Gastroesophageal sphincter (tissue), 3 donors: ENCODE measurements around the gene CCDC93.

Experiments
- POLR2A ChIP-seq, 2 donors: fragments of 450-650 bp; IDR thresholded peaks; one replicate each; pipeline ENCODE4 v1.6.1; 2017; ENCODE audit warnings: antibody characterized with exemption in 2 of 2, mild to moderate bottlenecking in 2 of 2, moderate library complexity in 1 of 2
- POLR2AphosphoS5 ChIP-seq: sonication (generic); formaldehyde crosslinking; IDR thresholded peaks from one replicate; pipeline ENCODE4 v1.6.1; 2017; ENCODE audit warnings: antibody characterized with exemption
- TF ChIP-seq, protein P1 (sequence below), 4 experiments: fragments of 200-600 bp in 2 of 4; fragments of 450-650 bp in 2 of 4; sonication (generic) in 1 of 4; IDR thresholded peaks; one replicate each; pipeline ENCODE4 v1.5.1; 2017 to 2019; ENCODE audit warnings: antibody characterized with exemption in 4 of 4, mild to moderate bottlenecking in 2 of 4, moderate library complexity in 2 of 4

DNA sequence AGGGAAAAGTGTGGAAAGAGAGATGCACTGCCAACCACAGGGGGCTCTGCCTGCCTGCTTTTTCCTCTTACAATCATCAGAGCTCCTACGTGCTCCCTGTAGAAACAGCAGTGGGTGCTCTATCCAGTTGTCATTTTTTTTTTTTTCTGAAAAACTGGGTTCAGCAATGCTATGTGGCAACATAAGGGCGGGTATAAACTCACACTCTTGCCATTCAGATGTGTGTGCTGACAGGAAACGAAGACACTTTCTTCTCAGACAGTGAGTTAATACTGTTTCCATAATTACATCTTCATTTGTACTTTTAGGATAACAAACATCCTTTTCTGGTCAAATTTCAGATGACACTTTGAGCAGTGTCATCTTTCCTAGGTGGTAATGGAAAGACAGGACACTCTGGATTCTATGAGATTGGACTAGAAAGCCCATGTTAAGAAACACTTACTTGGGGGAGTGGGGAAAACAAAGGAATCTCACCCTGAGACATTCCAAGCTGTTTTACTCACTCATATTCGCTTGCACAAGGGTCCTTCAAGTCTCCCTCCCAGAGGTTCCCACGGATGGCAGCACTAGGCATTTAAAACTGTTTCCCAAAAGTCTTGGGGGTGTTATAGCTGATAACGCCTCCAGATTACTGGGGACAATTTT lies 41.3 kb downstream of the CCDC93 start:
- TF ChIP-seq, protein P1, sequence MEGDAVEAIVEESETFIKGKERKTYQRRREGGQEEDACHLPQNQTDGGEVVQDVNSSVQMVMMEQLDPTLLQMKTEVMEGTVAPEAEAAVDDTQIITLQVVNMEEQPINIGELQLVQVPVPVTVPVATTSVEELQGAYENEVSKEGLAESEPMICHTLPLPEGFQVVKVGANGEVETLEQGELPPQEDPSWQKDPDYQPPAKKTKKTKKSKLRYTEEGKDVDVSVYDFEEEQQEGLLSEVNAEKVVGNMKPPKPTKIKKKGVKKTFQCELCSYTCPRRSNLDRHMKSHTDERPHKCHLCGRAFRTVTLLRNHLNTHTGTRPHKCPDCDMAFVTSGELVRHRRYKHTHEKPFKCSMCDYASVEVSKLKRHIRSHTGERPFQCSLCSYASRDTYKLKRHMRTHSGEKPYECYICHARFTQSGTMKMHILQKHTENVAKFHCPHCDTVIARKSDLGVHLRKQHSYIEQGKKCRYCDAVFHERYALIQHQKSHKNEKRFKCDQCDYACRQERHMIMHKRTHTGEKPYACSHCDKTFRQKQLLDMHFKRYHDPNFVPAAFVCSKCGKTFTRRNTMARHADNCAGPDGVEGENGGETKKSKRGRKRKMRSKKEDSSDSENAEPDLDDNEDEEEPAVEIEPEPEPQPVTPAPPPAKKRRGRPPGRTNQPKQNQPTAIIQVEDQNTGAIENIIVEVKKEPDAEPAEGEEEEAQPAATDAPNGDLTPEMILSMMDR (IDR thresholded peaks at IDR 0.05): no peak
- TF ChIP-seq POLR2AphosphoS5 (no peak), POLR2A (IDR thresholded peaks at IDR 0.05) (no peak)
